HG03439 (cell line): ENCODE results near the gene OTOF.

ENCODE experiments used
- ATAC-seq: cut with Tn5 transposase; IDR thresholded peaks from one replicate; pipeline ENCODE4 v1.9.1; 2021; ENCODE audit warnings: mild to moderate bottlenecking, moderate library complexity; ENCODE audit not compliant: unreplicated experiment

The OTOF gene

GRCh38 chr2:26503231-26503880, 25.4 kb upstream of the OTOF start:
- ATAC-seq = no peak

- no peak for ATAC-seq
Measured at GRCh38 chr2:26500406-26500805, 22.5 kb upstream of the OTOF start.

GRCh38 chr2:26495705-26496297, 17.9 kb upstream of the OTOF start:
- ATAC-seq = no peak

- no peak for ATAC-seq
Measured at GRCh38 chr2:26494891-26495290, 17.0 kb upstream of the OTOF start.

GRCh38 chr2:26494199-26494598, 16.3 kb upstream of the OTOF start:
- ATAC-seq = no peak

GRCh38 chr2:26493566-26493965, 15.6 kb upstream of the OTOF start:
- ATAC-seq = no peak

GRCh38 chr2:26492749-26493515, 15.0 kb upstream of the OTOF start:
- ATAC-seq = no peak

GRCh38 chr2:26491563-26492167, 13.7 kb upstream of the OTOF start:
- no peak for ATAC-seq

- no peak for ATAC-seq
Measured at GRCh38 chr2:26489213-26489850, 11.4 kb upstream of the OTOF start.

GRCh38 chr2:26488463-26489212, 10.7 kb upstream of the OTOF start:
- ATAC-seq = no peak

- ATAC-seq = no peak
Measured at GRCh38 chr2:26487192-26487591, 9.3 kb upstream of the OTOF start.

- ATAC-seq = no peak
Measured at GRCh38 chr2:26486789-26487188, 8.9 kb upstream of the OTOF start.

- ATAC-seq = no peak
Measured at GRCh38 chr2:26485725-26486418, 7.9 kb upstream of the OTOF start.

GRCh38 chr2:26485099-26485498, 7.2 kb upstream of the OTOF start:
- no peak for ATAC-seq

GRCh38 chr2:26484579-26484978, 6.7 kb upstream of the OTOF start:
- no peak for ATAC-seq

- no peak for ATAC-seq
Measured at GRCh38 chr2:26483957-26484565, 6.1 kb upstream of the OTOF start.

GRCh38 chr2:26483516-26483915, 5.6 kb upstream of the OTOF start:
- no peak for ATAC-seq

GRCh38 chr2:26483027-26483326, 5.1 kb upstream of the OTOF start:
- ATAC-seq = no peak

- no peak for ATAC-seq
Measured at GRCh38 chr2:26482211-26483026, 4.5 kb upstream of the OTOF start.
